Esophagus squamous epithelium (tissue), 4 donors: ENCODE data around the gene NXN.

Experiments used
- POLR2A ChIP-seq, 4 donors: fragments of 450-650 bp; IDR thresholded peaks; one replicate each; pipeline ENCODE4 v1.6.1; 2017; ENCODE audit warnings: antibody characterized with exemption in 4 of 4, mild to moderate bottlenecking in 4 of 4, moderate library complexity in 3 of 4
- TF ChIP-seq, protein P1 (sequence below), 6 experiments: fragments of 450-650 bp in 4 of 6; fragments of 200-600 bp in 2 of 6; sonication (generic) in 2 of 6; IDR thresholded peaks; one replicate each; pipeline ENCODE4 v1.5.1; 2016 to 2019; ENCODE audit warnings: antibody characterized with exemption in 6 of 6, mild to moderate bottlenecking in 4 of 6, moderate library complexity in 4 of 6

DNA sequence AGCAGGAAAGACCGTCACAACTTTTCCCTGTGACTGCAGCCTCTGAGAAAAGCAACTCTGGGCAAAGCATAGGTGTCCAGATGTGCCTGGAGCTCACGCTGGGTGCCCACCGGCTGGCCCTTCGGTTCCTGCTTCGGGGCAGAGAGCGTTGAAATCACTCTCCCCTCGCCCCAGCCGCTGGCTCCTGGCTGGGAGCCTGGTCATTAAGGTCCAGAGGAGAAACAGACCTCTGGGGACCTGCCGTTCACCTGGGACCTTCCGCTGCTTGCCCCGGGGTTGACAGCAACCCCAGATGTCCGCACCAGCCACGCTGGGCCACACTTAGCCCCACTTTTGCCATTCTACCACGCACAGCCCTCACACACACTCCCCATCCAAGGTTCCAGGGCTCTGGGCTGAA is 184.3 kb downstream of the NXN start:
- no peak for TF ChIP-seq POLR2A (IDR thresholded peaks at IDR 0.05)
- TF ChIP-seq, protein P1, sequence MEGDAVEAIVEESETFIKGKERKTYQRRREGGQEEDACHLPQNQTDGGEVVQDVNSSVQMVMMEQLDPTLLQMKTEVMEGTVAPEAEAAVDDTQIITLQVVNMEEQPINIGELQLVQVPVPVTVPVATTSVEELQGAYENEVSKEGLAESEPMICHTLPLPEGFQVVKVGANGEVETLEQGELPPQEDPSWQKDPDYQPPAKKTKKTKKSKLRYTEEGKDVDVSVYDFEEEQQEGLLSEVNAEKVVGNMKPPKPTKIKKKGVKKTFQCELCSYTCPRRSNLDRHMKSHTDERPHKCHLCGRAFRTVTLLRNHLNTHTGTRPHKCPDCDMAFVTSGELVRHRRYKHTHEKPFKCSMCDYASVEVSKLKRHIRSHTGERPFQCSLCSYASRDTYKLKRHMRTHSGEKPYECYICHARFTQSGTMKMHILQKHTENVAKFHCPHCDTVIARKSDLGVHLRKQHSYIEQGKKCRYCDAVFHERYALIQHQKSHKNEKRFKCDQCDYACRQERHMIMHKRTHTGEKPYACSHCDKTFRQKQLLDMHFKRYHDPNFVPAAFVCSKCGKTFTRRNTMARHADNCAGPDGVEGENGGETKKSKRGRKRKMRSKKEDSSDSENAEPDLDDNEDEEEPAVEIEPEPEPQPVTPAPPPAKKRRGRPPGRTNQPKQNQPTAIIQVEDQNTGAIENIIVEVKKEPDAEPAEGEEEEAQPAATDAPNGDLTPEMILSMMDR (IDR thresholded peaks at IDR 0.05), result no peak
